A673 (cell line): ENCODE measurements around the gene VAC14. TPM values are rescaled to one million over a fixed set of nuclear protein-coding genes. Genes with fewer than 3 reads are reported as not detected.

Source experiments
- BruUV-seq: library from RNA; stranded (reverse); fragments of 400-500 nt; replicated peaks from 2 replicates; lab custom pipeline; 2021; lab: Mats Ljungman, UMichigan
- CTCF ChIA-PET: fragments of 300-600 bp; sonication (Branson Sonifier 250); formaldehyde crosslinking; loops from one replicate; lab custom pipeline; 2022; ENCODE audit warnings: antibody characterized with exemption; lab: Charles Lee
- POLR2A ChIA-PET: fragments of 300-600 bp; sonication (Branson Sonifier 250); formaldehyde crosslinking; loops from one replicate; lab custom pipeline; 2022; ENCODE audit warnings: antibody characterized with exemption; ENCODE audit not compliant: low non-redundant PET; lab: Charles Lee
- DNase-seq: peaks from one replicate; pipeline ENCODE4 v3.0.0-alpha.2; 2015; ENCODE audit warnings: low spot score
- H3K27ac ChIP-seq: fragments of 200-600 bp; sonication (generic); 2 replicates; pipeline ENCODE4 v1.5.1; 2016; ENCODE audit warnings: mixed run types, low read depth, mild to moderate bottlenecking, mixed read lengths, antibody characterized with exemption, low read length; ENCODE audit not compliant: poor library complexity, severe bottlenecking
- H3K27me3 ChIP-seq: fragments of 200-600 bp; sonication (generic); replicated peaks from 2 replicates; pipeline ENCODE4 v1.6.1; 2017; ENCODE audit warnings: mixed run types, low read depth, mild to moderate bottlenecking, mixed read lengths, antibody characterized with exemption, low read length; ENCODE audit not compliant: insufficient read depth, poor library complexity
- H3K36me3 ChIP-seq: fragments of 200-600 bp; sonication (generic); 2 replicates; pipeline ENCODE4 v1.6.1; 2016; ENCODE audit warnings: mixed run types, mild to moderate bottlenecking, mixed read lengths, antibody characterized with exemption, low read length; ENCODE audit not compliant: insufficient read depth, poor library complexity, severe bottlenecking
- H3K4me1 ChIP-seq: fragments of 200-600 bp; sonication (generic); 2 replicates; pipeline ENCODE4 v1.6.1; 2017; ENCODE audit warnings: mixed run types, mild to moderate bottlenecking, mixed read lengths, antibody characterized with exemption, low read length; ENCODE audit not compliant: insufficient read depth, poor library complexity, severe bottlenecking
- H3K4me3 ChIP-seq: fragments of 200-600 bp; sonication (generic); 2 replicates; pipeline ENCODE4 v1.5.1; 2016; ENCODE audit warnings: low read depth, mixed run types, mild to moderate bottlenecking, mixed read lengths, low read length; ENCODE audit not compliant: poor library complexity, severe bottlenecking
- H3K9me3 ChIP-seq: fragments of 200-600 bp; sonication (generic); 2 replicates; pipeline ENCODE4 v1.6.1; 2016; ENCODE audit warnings: mixed run types, low read depth, mild to moderate bottlenecking, mixed read lengths, antibody characterized with exemption, low read length; ENCODE audit not compliant: poor library complexity, severe bottlenecking
- CTCF ChIP-seq: fragments of 300-800, 200-600 bp; sonication (generic); conservative IDR thresholded peaks from 2 replicates; pipeline ENCODE4 v1.5.1; 2017; ENCODE audit warnings: low read depth, mild to moderate bottlenecking, antibody characterized with exemption, low read length, moderate library complexity, mixed read lengths
- EZH2 ChIP-seq: fragments of 200-600 bp; sonication (generic); IDR thresholded peaks from 2 replicates; pipeline ENCODE4 v1.6.1; 2017; ENCODE audit warnings: borderline replicate concordance, low read depth, mild to moderate bottlenecking, mixed read lengths, antibody characterized with exemption, low read length; ENCODE audit not compliant: poor library complexity, severe bottlenecking
- intact Hi-C: fragments of 100-400 bp; cut with micrococcal nuclease; formaldehyde crosslinking; loops from one replicate; pipeline ENCODE4 v1.10.0; 2022; ENCODE audit not compliant: unreplicated experiment
- total RNA-seq: library from RNA; stranded (reverse); gene quantifications from 2 replicates; pipeline ENCODE4 v1.2.3, GENCODE V29; 2021

VAC14 gene
- total RNA-seq, 1 experiment from 2014 or later, result 46.6 TPM

- DNase-seq, result no peak
- BruUV-seq, result no TSS peak
- CTCF ChIA-PET, result no interaction called here
- POLR2A ChIA-PET, result no interaction called here
- Histone ChIP-seq H3K27ac (no peak overlapping the region), H3K4me3 (no peak overlapping the region), H3K36me3 (peaks cover 13% of the 10 kb centered on the region), H3K27me3 (no peaks in the 10 kb centered on the region), H3K4me1 (peaks cover 5% of the 10 kb centered on the region), H3K9me3 (no peaks in the 10 kb centered on the region)
- intact Hi-C loops, result no loop called here
- TF ChIP-seq CTCF (no peak), EZH2 (no peak)
These were observed 19.2 kb downstream of the VAC14 start for GRCh38 chr16:70781800-70782199.

- no TSS peak for BruUV-seq
- CTCF ChIA-PET, result no interaction called here
- Histone ChIP-seq H3K36me3 (peaks cover 13% of the 10 kb centered on the region), H3K4me1 (peaks cover 5% of the 10 kb centered on the region), H3K9me3 (no peaks in the 10 kb centered on the region), H3K27me3 (no peaks in the 10 kb centered on the region), H3K4me3 (no peak overlapping the region), H3K27ac (no peak overlapping the region)
- TF ChIP-seq CTCF (no peak), EZH2 (no peak)
- POLR2A ChIA-PET, result no interaction called here
- intact Hi-C loops, result no loop called here
- no peak for DNase-seq
These were observed 20.4 kb downstream of the VAC14 start for GRCh38 chr16:70780546-70780945.

- Histone ChIP-seq H3K27ac (no peak overlapping the region), H3K4me3 (no peak overlapping the region), H3K27me3 (no peaks in the 10 kb centered on the region), H3K4me1 (peaks cover 5% of the 10 kb centered on the region), H3K36me3 (peaks cover 13% of the 10 kb centered on the region), H3K9me3 (no peaks in the 10 kb centered on the region)
- intact Hi-C loops, result no loop called here
- ChIA-PET CTCF (interaction anchor here (0.6 kb wide), 1 partner anchor 684 kb away, joined by 5 read pairs; no protein-coding TSS in a partner anchor), POLR2A (no interaction called here)
- BruUV-seq, result no TSS peak
- DNase-seq, result no peak
- no peak for TF ChIP-seq CTCF
- no peak for TF ChIP-seq EZH2
These were observed 21.6 kb downstream of the VAC14 start for GRCh38 chr16:70779361-70779760.
